GM12801 (cell line): ENCODE results near the gene CHD9.

Source experiments
- CTCF ChIP-seq: IDR thresholded peaks from one replicate; pipeline ENCODE4 v1.5.1; 2011; ENCODE audit warnings: control low read depth; ENCODE audit not compliant: insufficient read length; ENCODE audit errors: extremely low read depth

The CHD9 gene

GRCh38 chr16:53071748-53072301 is 17.0 kb downstream of the CHD9 start:
- TF ChIP-seq CTCF: no peak

- TF ChIP-seq CTCF: no peak
Measured at GRCh38 chr16:53073022-53073421, 18.2 kb downstream of the CHD9 start.

- no peak for TF ChIP-seq CTCF
Measured at GRCh38 chr16:53078247-53078646, 23.5 kb downstream of the CHD9 start.

- TF ChIP-seq CTCF: no peak
Measured at GRCh38 chr16:53078765-53079485, 24.1 kb downstream of the CHD9 start.

- no peak for TF ChIP-seq CTCF
Measured at GRCh38 chr16:53080345-53081031, 25.7 kb downstream of the CHD9 start.

- TF ChIP-seq CTCF: no peak
Measured at GRCh38 chr16:53081032-53081424, 26.2 kb downstream of the CHD9 start.

GRCh38 chr16:53081686-53082407 is 27.1 kb downstream of the CHD9 start:
- no peak for TF ChIP-seq CTCF
